ENCODE results near the gene C8A.

The C8A gene

GRCh38 chr1:56927171-56927570, 72.6 kb downstream of the C8A start:
- DNase-seq: no peak
- no peak for ATAC-seq

- DNase-seq (no peak), ATAC-seq (no peak)
Observed at GRCh38 chr1:56927986-56928385, 73.4 kb downstream of the C8A start.

- ATAC-seq: no peak
Observed at GRCh38 chr1:56929492-56929891, 74.9 kb downstream of the C8A start.

GRCh38 chr1:56931211-56931610, 76.6 kb downstream of the C8A start:
- ATAC-seq: no peak
- DNase-seq: no peak

More at GRCh38 chr1:56929492-56929891, 74.9 kb downstream of the C8A start:
- DNase-seq: no peak

- no peak for ATAC-seq
- no peak for DNase-seq
Observed at GRCh38 chr1:56931686-56932085, 77.1 kb downstream of the C8A start.

GRCh38 chr1:56933161-56933560, 78.6 kb downstream of the C8A start:
- DNase-seq (no peak), ATAC-seq (no peak)

GRCh38 chr1:56933606-56934005, 79.0 kb downstream of the C8A start:
- DNase-seq (no peak), ATAC-seq (no peak)

GRCh38 chr1:56934430-56935060, 79.9 kb downstream of the C8A start:
- no peak for DNase-seq

GRCh38 chr1:56938646-56939045, 84.0 kb downstream of the C8A start:
- ATAC-seq: no peak

More at GRCh38 chr1:56934430-56935060, 79.9 kb downstream of the C8A start:
- no peak for ATAC-seq

GRCh38 chr1:56939209-56939608, 84.6 kb downstream of the C8A start:
- ATAC-seq: no peak
- no peak for DNase-seq

More at GRCh38 chr1:56938646-56939045, 84.0 kb downstream of the C8A start:
- DNase-seq: no peak

- DNase-seq (no peak), ATAC-seq (no peak)
Observed at GRCh38 chr1:56940039-56940438, 85.4 kb downstream of the C8A start.

- no peak for ATAC-seq
- DNase-seq: no peak
Observed at GRCh38 chr1:56948403-56949023, 93.9 kb downstream of the C8A start.

- no peak for DNase-seq
- no peak for ATAC-seq
Observed at GRCh38 chr1:56952501-56952900, 97.9 kb downstream of the C8A start.

GRCh38 chr1:56953386-56953785, 98.8 kb downstream of the C8A start:
- ATAC-seq (no peak), DNase-seq (no peak)

- ATAC-seq (no peak), DNase-seq (no peak)
Observed at GRCh38 chr1:56954664-56955063, 100.1 kb downstream of the C8A start.

- no peak for DNase-seq
- no peak for ATAC-seq
Observed at GRCh38 chr1:56957931-56958330, 103.3 kb downstream of the C8A start.

- ATAC-seq (no peak), DNase-seq (no peak)
Observed at GRCh38 chr1:56958526-56958925, 103.9 kb downstream of the C8A start.

- no peak for DNase-seq
- ATAC-seq: no peak
Observed at GRCh38 chr1:56961426-56961825, 106.8 kb downstream of the C8A start.

- ATAC-seq (no peak), DNase-seq (no peak)
Observed at GRCh38 chr1:56963667-56964066, 109.1 kb downstream of the C8A start.

GRCh38 chr1:56964349-56965017, 109.9 kb downstream of the C8A start:
- no peak for DNase-seq
- no peak for ATAC-seq

GRCh38 chr1:56965191-56965590, 110.6 kb downstream of the C8A start:
- DNase-seq (no peak), ATAC-seq (no peak)

- ATAC-seq (no peak), DNase-seq (no peak)
Observed at GRCh38 chr1:56965916-56966697, 111.5 kb downstream of the C8A start, which contains the start of gene C8B. C8B (minus strand) TSS chr1:56966015; CDS start chr1:56965948, 67 bp downstream.

GRCh38 chr1:56966698-56966999, 112.1 kb downstream of the C8A start:
- no peak for ATAC-seq
- DNase-seq: no peak
